Measurements from ENCODE around the gene HDAC1. TPM values are rescaled to one million over a fixed set of nuclear protein-coding genes. Genes with fewer than 3 reads are reported as not detected.
"Not testable (repeated sequence)": the region's sequence is repeated elsewhere in the genome, so short reads cannot be mapped to it uniquely, and the experiment has no call there.

The HDAC1 gene
- total RNA-seq, 2 experiments from 2014 or later = 226 to 230 TPM

DNA sequence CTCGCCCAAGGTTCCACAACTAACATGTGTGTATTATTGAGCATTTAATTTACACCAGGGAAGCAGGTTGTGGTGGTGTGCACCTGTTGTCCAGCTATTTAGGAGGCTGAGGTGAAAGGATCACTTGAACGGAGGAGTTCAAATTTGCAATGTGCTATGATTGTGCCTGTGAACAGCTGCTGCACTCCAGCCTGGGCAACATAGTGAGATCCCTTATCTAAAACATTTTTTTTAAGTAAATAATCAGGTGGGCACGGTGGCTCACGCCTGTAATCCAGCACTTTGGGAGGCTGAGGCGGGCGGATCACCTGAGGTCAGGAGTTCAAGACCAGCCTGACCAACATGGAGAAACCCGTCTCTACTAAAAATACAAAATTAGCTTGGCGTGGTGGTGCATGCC, 7.1 kb upstream of the HDAC1 start:
- DNase-seq, H3K9me3 Mint-ChIP-seq, POLR2A ChIA-PET, H3K27me3 Mint-ChIP-seq, H3K4me1 Mint-ChIP-seq, CTCF ChIA-PET, H3K4me3 Mint-ChIP-seq, H3K27ac Mint-ChIP-seq: not testable (repeated sequence)
- peaks cover 59% of the 10 kb centered on the region for H3K36me3 Mint-ChIP-seq (ENCODE audit: low read depth)

DNA sequence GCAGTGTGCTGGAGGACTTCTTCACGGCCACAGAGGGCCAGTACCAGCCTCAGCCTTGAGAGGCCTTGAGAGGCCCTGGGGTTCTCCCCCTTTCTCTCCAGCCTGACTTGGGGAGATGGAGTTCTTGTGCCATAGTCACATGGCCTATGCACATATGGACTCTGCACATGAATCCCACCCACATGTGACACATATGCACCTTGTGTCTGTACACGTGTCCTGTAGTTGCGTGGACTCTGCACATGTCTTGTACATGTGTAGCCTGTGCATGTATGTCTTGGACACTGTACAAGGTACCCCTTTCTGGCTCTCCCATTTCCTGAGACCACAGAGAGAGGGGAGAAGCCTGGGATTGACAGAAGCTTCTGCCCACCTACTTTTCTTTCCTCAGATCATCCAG, 6.2 kb upstream of the HDAC1 start:
- no peaks in the 10 kb centered on the region for H3K9me3 Mint-ChIP-seq
- H3K4me3 Mint-ChIP-seq = no peak overlapping the region
- H3K4me1 Mint-ChIP-seq = peaks cover 13% of the 10 kb centered on the region
- ChIA-PET POLR2A (no interaction called here), CTCF (no interaction called here)
- no peaks in the 10 kb centered on the region for H3K27me3 Mint-ChIP-seq
- no peak overlapping the region for H3K27ac Mint-ChIP-seq
- DNase-seq = no peak
- peaks cover 52% of the 10 kb centered on the region for H3K36me3 Mint-ChIP-seq (ENCODE audit: low read depth)

DNA sequence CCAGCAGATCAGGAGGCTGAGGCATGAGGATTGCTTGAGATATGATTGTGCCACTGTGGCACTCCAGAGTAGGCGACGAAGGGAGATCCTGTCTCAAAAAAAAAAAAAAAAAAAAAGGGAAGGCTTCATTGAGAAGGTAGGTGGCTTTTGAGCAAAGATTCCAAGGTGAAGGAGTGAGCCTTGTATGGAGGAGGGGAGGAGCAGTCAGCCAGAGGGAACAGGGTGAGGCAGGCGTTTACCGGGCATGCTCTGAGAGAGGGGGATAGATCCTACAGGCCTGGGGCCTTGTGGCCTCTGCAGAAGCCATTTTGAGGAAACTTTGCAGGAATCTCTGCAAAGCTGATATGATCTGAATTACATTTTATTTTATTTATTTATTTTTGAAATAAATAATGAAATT, 5.1 kb upstream of the HDAC1 start:
- peak overlapping the region; percentile 68 for H3K27ac Mint-ChIP-seq
- no peak for DNase-seq
- peaks cover 23% of the 10 kb centered on the region for H3K4me1 Mint-ChIP-seq
- ChIA-PET POLR2A (no interaction called here), CTCF (interaction anchor here (0.5 to 1.1 kb wide), 7 partner anchors 10 to 481 kb away, joined by 3 to 4 read pairs (median 3); no protein-coding TSS in a partner anchor)
- no peaks in the 10 kb centered on the region for H3K9me3 Mint-ChIP-seq
- peaks cover 47% of the 10 kb centered on the region for H3K36me3 Mint-ChIP-seq (ENCODE audit: low read depth)
- no peak overlapping the region for H3K4me3 Mint-ChIP-seq
- H3K27me3 Mint-ChIP-seq = no peaks in the 10 kb centered on the region

DNA sequence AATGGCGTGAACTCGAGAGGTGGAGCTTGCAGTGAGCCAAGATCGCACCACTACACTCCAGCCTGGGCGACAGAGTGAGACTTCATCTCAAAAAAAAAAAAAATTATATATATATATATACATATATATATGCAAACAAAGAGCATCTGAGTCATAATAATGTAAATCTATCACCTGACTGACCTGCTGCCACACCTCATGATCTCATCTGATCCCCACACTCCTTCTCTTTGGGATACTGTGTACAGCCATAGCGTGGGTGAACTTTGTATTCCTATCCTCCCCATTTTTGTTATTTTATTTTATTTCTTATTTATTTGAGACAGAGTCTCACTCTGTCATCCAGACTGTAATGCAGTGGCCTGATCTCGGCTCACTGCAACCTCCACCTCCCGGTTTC, 2.6 kb upstream of the HDAC1 start:
- no peak for DNase-seq
- H3K36me3 Mint-ChIP-seq (ENCODE audit: low read depth) = peaks cover 39% of the 10 kb centered on the region
- no peak overlapping the region for H3K4me3 Mint-ChIP-seq
- H3K27me3 Mint-ChIP-seq = no peaks in the 10 kb centered on the region
- H3K27ac Mint-ChIP-seq = no peak overlapping the region
- CTCF ChIA-PET = interaction anchor here (1.5 to 2.2 kb wide), 2 partner anchors 15 to 74 kb away, joined by 3 to 8 read pairs; no protein-coding TSS in a partner anchor
- H3K4me1 Mint-ChIP-seq = peaks cover 40% of the 10 kb centered on the region
- POLR2A ChIA-PET = no interaction called here
- no peaks in the 10 kb centered on the region for H3K9me3 Mint-ChIP-seq

DNA sequence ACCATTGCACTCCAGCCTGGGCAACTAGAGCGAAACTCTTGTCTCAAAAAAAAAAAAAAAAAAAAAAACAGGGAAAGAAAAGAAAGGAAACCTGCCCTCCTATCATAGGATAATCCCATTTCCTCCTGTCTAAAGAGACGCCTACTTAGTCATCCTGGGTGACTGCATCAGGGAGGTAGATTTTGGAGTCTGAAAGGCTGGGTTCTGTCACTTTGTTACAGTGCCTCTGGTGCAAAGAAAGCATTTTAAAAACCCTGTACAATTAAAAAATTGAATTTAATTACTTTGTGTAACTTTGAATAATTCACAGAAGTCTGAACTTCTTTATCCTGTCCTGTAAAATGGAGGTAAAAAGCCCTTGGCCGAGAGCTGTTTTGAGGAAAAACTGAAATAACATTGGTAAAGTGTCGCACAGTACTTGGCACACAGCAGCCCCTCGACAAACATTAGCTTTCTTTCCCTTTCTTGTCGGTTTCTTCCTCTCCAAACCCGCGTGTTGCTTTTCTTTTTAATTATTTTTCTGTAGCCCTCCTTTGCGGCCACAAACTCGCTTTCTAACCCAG, 657 bp upstream of the HDAC1 start:
- DNase-seq = no peak
- H3K4me3 Mint-ChIP-seq = peak overlapping the region; percentile 100
- CTCF ChIA-PET = interaction anchor here (0.7 to 1.9 kb wide), 12 partner anchors 9 to 81 kb away, joined by 3 to 6 read pairs (median 4); no protein-coding TSS in a partner anchor
- POLR2A ChIA-PET = interaction anchor here (0.6 to 1.2 kb wide), 5 partner anchors 19 to 43 kb away, joined by 3 to 5 read pairs (median 3); partner anchors contain the start of gene LCK
- H3K9me3 Mint-ChIP-seq = no peaks in the 10 kb centered on the region
- H3K27ac Mint-ChIP-seq = peak overlapping the region; percentile 97
- H3K4me1 Mint-ChIP-seq = peaks cover 55% of the 10 kb centered on the region
- H3K27me3 Mint-ChIP-seq = no peaks in the 10 kb centered on the region
- H3K36me3 Mint-ChIP-seq (ENCODE audit: low read depth) = peaks cover 36% of the 10 kb centered on the region

DNA sequence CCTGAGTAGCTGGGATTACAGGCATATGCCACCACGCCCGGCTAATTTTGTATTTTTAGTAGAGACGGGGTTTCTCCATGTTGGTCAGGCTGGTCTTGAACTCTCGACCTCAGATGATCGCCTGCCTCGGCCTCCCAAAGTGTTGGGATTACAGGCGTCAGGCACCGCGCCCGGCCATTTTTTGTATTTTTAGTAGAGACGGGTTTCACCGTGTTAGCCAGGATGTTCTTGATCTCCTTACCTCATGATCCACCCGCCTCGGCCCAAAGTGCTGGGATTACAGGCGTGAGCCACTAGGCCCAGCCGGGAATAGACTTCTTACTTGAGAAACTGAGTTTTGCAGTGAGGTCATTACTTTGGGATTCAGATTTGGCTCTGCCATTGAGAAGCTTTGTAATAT, 6.3 kb downstream of the HDAC1 start:
- DNase-seq, H3K4me3 Mint-ChIP-seq, H3K27me3 Mint-ChIP-seq, H3K9me3 Mint-ChIP-seq: not testable (repeated sequence)
- Mint-ChIP-seq H3K4me1 (peaks cover 54% of the 10 kb centered on the region), H3K27ac (peak overlapping the region; percentile 50), H3K36me3 (ENCODE audit: low read depth) (peaks cover 49% of the 10 kb centered on the region)
- ChIA-PET CTCF (interaction anchor here (2.7 kb wide), 1 partner anchor 50 kb away, joined by 11 read pairs; no protein-coding TSS in a partner anchor), POLR2A (interaction anchor here (0.6 to 0.7 kb wide), 2 partner anchors 26 to 41 kb away, joined by 4 to 6 read pairs; no protein-coding TSS in a partner anchor)

DNA sequence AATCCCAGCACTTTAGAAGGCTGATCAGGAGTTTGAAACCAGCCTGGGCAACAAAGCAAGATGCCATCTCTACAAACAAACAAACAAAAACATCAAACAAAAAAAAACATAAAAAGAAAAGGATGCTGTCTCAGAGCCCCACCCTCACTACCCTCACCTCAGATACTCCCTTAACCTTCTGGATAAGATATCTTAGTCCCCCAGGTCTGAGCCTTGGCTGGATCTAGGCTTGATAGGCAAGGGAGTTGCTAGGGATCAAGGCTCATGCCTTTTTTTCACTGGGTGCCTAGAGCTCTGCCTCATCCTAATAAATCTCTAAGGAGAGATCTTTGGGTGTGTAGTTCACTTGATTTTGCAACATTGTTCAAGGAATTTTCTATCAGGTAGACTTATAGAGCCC, 7.4 kb downstream of the HDAC1 start:
- Mint-ChIP-seq H3K9me3 (peaks cover 2% of the 10 kb centered on the region), H3K4me3 (no peak overlapping the region), H3K27ac (no peak overlapping the region), H3K4me1 (peaks cover 51% of the 10 kb centered on the region), H3K27me3 (no peaks in the 10 kb centered on the region), H3K36me3 (ENCODE audit: low read depth) (peaks cover 57% of the 10 kb centered on the region)
- POLR2A ChIA-PET = no interaction called here
- no peak for DNase-seq
- CTCF ChIA-PET = interaction anchor here (0.8 to 1.2 kb wide), 2 partner anchors 16 to 84 kb away, joined by 4 to 5 read pairs; no protein-coding TSS in a partner anchor

DNA sequence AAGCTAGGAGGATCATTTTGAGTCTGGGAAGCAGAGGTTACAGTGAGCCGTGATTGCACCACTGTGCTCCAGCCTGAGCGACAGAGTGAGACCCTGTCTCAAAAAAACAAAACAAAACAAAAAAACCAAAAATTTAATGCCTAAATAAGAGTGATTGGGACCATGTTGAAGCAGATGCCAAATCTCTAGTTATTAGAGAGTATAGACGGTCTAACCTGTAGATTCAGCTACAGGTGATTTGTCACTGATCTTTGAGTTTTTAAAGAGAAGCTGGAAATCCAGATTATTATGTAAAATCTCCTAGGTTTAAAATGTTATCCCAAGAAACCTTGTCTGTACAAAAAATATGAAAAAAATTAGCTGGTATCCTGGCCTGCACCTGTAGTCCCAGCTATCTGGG, 11.5 kb downstream of the HDAC1 start:
- Mint-ChIP-seq H3K9me3 (peaks cover 2% of the 10 kb centered on the region), H3K27me3 (no peaks in the 10 kb centered on the region), H3K36me3 (ENCODE audit: low read depth) (peaks cover 64% of the 10 kb centered on the region), H3K27ac (no peak overlapping the region), H3K4me3 (no peak overlapping the region), H3K4me1 (peaks cover 42% of the 10 kb centered on the region)
- DNase-seq = no peak
- POLR2A ChIA-PET = no interaction called here
- CTCF ChIA-PET = interaction anchor here (0.8 to 2.3 kb wide), 3 partner anchors 11 to 32 kb away, joined by 3 to 7 read pairs (median 5); partner anchors contain the start of gene HDAC1

DNA sequence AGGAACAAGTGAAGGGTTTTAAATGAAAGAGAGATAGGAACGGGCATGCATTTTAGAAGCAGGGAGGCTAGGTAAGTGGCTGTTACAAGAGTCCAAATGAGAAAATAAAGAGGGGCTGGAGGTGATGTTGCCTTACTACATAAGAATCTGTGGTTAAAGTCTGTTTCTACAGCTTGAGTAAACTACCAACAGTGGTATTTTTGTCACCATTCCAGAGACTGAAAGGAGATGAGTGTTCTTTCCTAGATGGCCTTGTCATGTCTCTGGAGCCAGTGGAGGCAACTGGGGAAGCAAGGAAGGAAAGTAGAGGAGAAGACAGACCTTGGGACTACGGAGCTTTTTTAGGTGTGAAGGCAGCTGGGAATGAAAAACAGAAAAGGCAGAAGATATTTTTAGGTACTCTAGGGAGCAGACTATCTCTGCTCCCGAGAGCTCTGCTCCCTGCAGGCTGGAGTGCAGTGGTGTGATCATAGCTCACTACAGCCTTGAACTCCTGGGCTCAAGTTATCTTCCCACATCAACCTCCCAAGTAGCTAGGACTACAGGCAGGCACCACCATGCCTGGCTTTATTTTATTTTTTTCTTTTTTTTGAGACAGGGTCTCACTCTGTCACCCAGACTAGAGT, 12.2 kb downstream of the HDAC1 start:
- Mint-ChIP-seq H3K36me3 (ENCODE audit: low read depth) (peaks cover 66% of the 10 kb centered on the region), H3K4me3 (no peak overlapping the region), H3K4me1 (peaks cover 43% of the 10 kb centered on the region), H3K27me3 (no peaks in the 10 kb centered on the region), H3K27ac (peak overlapping the region; percentile 55), H3K9me3 (peaks cover 2% of the 10 kb centered on the region)
- ChIA-PET CTCF (interaction anchor here (0.8 to 2.3 kb wide), 5 partner anchors 12 to 33 kb away, joined by 3 to 7 read pairs (median 4); partner anchors contain the start of gene HDAC1), POLR2A (no interaction called here)
- no peak for DNase-seq

DNA sequence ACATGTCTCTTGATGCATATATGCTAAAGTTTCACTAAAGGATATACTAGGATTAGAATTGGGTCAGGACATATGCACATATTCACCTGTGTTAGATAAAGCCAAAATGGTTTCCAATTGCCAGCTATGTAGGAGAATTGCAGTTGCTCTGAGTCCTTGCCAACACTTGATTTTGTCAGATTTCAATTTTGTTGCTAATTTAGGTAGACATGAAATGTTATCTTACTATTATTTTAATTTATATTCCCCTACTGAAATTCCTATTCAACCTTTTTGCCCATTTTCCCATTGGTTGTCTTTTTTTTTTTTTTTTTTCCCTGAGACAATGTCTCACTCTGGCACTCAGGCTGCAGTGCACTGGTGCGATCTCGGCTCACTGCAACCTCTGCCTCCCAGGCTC, 13.4 kb downstream of the HDAC1 start:
- Mint-ChIP-seq H3K9me3 (peaks cover 2% of the 10 kb centered on the region), H3K27ac (no peak overlapping the region), H3K36me3 (ENCODE audit: low read depth) (peaks cover 67% of the 10 kb centered on the region), H3K4me3 (no peak overlapping the region), H3K27me3 (no peaks in the 10 kb centered on the region), H3K4me1 (peaks cover 46% of the 10 kb centered on the region)
- DNase-seq = no peak
- ChIA-PET CTCF (interaction anchor here (0.6 to 1.5 kb wide), 3 partner anchors 32 to 446 kb away, joined by 3 to 4 read pairs (median 4); no protein-coding TSS in a partner anchor), POLR2A (interaction anchor here (0.7 kb wide), 1 partner anchor 29 kb away, joined by 4 read pairs; no protein-coding TSS in a partner anchor)

DNA sequence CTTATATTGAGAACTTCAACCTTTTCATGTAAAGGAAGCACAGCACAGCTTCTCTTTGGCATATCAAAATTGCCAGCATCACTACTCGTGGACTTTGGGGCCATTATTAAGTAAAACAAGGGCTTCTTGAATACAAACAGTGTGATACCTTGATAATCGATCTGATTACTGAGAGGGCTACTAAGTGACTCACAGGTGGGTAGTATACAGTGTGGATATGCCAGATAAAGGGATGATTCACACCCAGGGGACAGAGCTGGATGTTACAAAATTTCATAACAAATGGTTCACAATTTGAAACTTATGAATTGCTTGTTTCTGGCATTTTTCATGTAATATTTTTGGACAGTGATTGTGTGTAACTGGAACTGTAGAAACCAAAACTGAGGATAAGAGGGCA, 15.4 kb downstream of the HDAC1 start:
- Mint-ChIP-seq H3K9me3 (peaks cover 2% of the 10 kb centered on the region), H3K27me3 (no peaks in the 10 kb centered on the region), H3K27ac (peak overlapping the region; percentile 6), H3K4me1 (peaks cover 53% of the 10 kb centered on the region), H3K4me3 (no peak overlapping the region), H3K36me3 (ENCODE audit: low read depth) (peaks cover 57% of the 10 kb centered on the region)
- DNase-seq = no peak
- POLR2A ChIA-PET = no interaction called here
- CTCF ChIA-PET = interaction anchor here (0.7 to 2.6 kb wide), 4 partner anchors 9 to 16 kb away, joined by 3 to 5 read pairs (median 4); partner anchors contain the start of gene HDAC1

DNA sequence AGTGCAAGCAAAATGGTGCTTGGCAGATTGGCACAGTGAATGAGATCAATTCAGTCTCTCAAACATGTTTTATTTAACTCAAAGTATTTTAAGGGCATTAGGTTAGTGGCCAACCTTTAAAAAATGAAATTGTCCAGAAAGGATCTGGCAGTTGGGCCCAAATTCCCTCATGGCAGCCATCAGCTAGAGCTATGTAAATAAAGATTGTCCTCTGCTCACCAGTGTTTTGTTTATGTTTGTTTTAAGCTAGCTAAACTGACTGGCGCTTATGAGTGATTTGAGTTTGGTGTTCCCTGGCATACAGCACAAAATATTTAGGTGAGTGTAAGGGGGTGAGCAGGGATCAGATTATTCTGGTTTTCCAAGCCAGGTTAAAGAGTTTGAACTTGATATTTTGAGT, 18.1 kb downstream of the HDAC1 start:
- peaks cover 44% of the 10 kb centered on the region for H3K36me3 Mint-ChIP-seq (ENCODE audit: low read depth)
- H3K27ac Mint-ChIP-seq = no peak overlapping the region
- no peak overlapping the region for H3K4me3 Mint-ChIP-seq
- ChIA-PET CTCF (interaction anchor here (0.6 to 1.8 kb wide), 3 partner anchors 12 to 19 kb away, joined by 3 to 6 read pairs (median 4); no protein-coding TSS in a partner anchor), POLR2A (interaction anchor here (0.7 to 0.9 kb wide), 2 partner anchors 18 to 34 kb away, joined by 3 to 6 read pairs; no protein-coding TSS in a partner anchor)
- no peaks in the 10 kb centered on the region for H3K9me3 Mint-ChIP-seq
- H3K4me1 Mint-ChIP-seq = peaks cover 54% of the 10 kb centered on the region
- DNase-seq = no peak
- no peaks in the 10 kb centered on the region for H3K27me3 Mint-ChIP-seq

Measured in activated CD4-positive, alpha-beta T cell treated with anti-CD3 and anti-CD28 coated beads, Interleukin-2, amount 10 ng/mL, durations not matched to agents 7 days and 5 days (primary cell).